HEK293T (cell line): ENCODE measurements around the gene TRIM38.

Experiments used
- ARNT ChIP-seq: fragments of 450-650 bp; IDR thresholded peaks from 2 replicates; pipeline ENCODE4 v1.6.1; 2017; ENCODE audit warnings: mild to moderate bottlenecking
- ELF4 ChIP-seq: fragments of 450-650 bp; IDR thresholded peaks from 2 replicates; pipeline ENCODE4 v1.6.1; 2017; ENCODE audit warnings: antibody characterized with exemption
- FOXM1 ChIP-seq: fragments of 450-650 bp; IDR thresholded peaks from 2 replicates; pipeline ENCODE4 v1.6.1; 2017; ENCODE audit warnings: mild to moderate bottlenecking, borderline replicate concordance
- SUZ12 ChIP-seq: fragments of 450-650 bp; IDR thresholded peaks from 2 replicates; pipeline ENCODE4 v1.6.1; 2016; ENCODE audit warnings: mild to moderate bottlenecking
- TF ChIP-seq, protein P1 (sequence below): fragments of 450-650 bp; IDR thresholded peaks from 2 replicates; pipeline ENCODE4 v1.6.1; 2016

DNA sequence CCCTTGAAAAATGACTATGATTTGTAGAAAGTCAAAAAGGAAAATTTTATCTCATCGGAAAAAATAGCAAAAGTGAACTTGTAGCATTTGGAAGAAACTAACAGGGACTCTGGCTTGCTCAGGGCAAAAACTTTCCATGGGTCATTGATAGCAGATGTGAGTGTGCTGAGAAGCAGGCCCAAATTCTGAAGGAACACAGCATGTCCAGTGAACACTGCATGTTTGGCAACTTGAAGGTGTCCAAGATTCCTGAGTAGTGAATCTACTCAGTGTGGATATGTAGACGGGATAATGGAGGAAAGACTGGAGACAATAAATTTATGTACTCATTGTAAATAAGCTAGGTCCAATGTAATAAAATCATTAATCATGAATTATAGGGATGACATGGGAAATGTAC, 40.3 kb upstream of the TRIM38 start:
- no peak for TF ChIP-seq FOXM1
- no peak for TF ChIP-seq ARNT
- TF ChIP-seq, protein P1, sequence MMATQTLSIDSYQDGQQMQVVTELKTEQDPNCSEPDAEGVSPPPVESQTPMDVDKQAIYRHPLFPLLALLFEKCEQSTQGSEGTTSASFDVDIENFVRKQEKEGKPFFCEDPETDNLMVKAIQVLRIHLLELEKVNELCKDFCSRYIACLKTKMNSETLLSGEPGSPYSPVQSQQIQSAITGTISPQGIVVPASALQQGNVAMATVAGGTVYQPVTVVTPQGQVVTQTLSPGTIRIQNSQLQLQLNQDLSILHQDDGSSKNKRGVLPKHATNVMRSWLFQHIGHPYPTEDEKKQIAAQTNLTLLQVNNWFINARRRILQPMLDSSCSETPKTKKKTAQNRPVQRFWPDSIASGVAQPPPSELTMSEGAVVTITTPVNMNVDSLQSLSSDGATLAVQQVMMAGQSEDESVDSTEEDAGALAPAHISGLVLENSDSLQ: no peak
- no peak for TF ChIP-seq SUZ12
- TF ChIP-seq ELF4: no peak
